DOHH2 (cell line): ENCODE results near the gene MT1M.
"Not testable (repeated sequence)": the region's sequence is repeated elsewhere in the genome, so short reads cannot be mapped to it uniquely, and the experiment has no call there.

Experiments
- H3F3A ChIP-seq: fragments of 200-600 bp; sonication (generic), shearing (Covaris generic); 2 replicates; pipeline ENCODE4 v1.6.0; 2016; ENCODE audit warnings: antibody characterized with exemption, mild to moderate bottlenecking; ENCODE audit not compliant: control insufficient read depth, insufficient read depth
- H3K27ac ChIP-seq: fragments of 200-600 bp; sonication (generic); 2 replicates; pipeline ENCODE4 v1.5.1; 2014; ENCODE audit warnings: low read depth, mild to moderate bottlenecking, low read length, moderate library complexity
- H3K27me3 ChIP-seq: fragments of 200-600 bp; sonication (generic); 2 replicates; pipeline ENCODE4 v1.6.1; 2014; ENCODE audit warnings: mild to moderate bottlenecking, low read length, mixed read lengths; ENCODE audit not compliant: control insufficient read depth
- H3K36me3 ChIP-seq: fragments of 200-600 bp; sonication (generic); 2 replicates; pipeline ENCODE4 v1.6.1; 2014; ENCODE audit warnings: mild to moderate bottlenecking, low read length, moderate library complexity, mixed read lengths; ENCODE audit not compliant: control insufficient read depth
- H3K4me1 ChIP-seq: fragments of 200-600 bp; sonication (generic); 2 replicates; pipeline ENCODE4 v1.6.1; 2014; ENCODE audit warnings: mild to moderate bottlenecking, low read length, mixed read lengths; ENCODE audit not compliant: control insufficient read depth
- H3K4me2 ChIP-seq: fragments of 200-600 bp; sonication (generic); 2 replicates; pipeline ENCODE4 v1.6.0; 2014; ENCODE audit warnings: mild to moderate bottlenecking, low read length, moderate library complexity
- H3K4me3 ChIP-seq: fragments of 200-600 bp; sonication (generic); 2 replicates; pipeline ENCODE4 v1.5.1; 2014; ENCODE audit warnings: mild to moderate bottlenecking, low read length, mixed read lengths
- H3K79me2 ChIP-seq: fragments of 200-600 bp; sonication (generic); 2 replicates; pipeline ENCODE4 v1.6.1; 2014; ENCODE audit warnings: mild to moderate bottlenecking, low read length, mixed read lengths; ENCODE audit not compliant: control insufficient read depth
- H3K9me2 ChIP-seq: fragments of 200-600 bp; sonication (generic); replicated peaks from 2 replicates; pipeline ENCODE4 v1.6.1; 2014; ENCODE audit warnings: mild to moderate bottlenecking, low read length, mixed read lengths; ENCODE audit not compliant: control insufficient read depth
- H3K9me3 ChIP-seq: fragments of 200-600 bp; sonication (generic); 2 replicates; pipeline ENCODE4 v1.6.1; 2014; ENCODE audit warnings: antibody characterized with exemption, low read length, mixed read lengths; ENCODE audit not compliant: control insufficient read depth, insufficient read depth
- H4K20me1 ChIP-seq: fragments of 200-600 bp; sonication (generic); 2 replicates; pipeline ENCODE4 v1.6.0; 2014; ENCODE audit warnings: low read depth, mild to moderate bottlenecking, antibody characterized with exemption, low read length, moderate library complexity; ENCODE audit not compliant: control insufficient read depth, insufficient read depth
- EZH2phosphoT487 ChIP-seq: fragments of 200-600 bp; sonication (generic); IDR thresholded peaks from 2 replicates; pipeline ENCODE4 v1.6.1; 2017; ENCODE audit warnings: borderline replicate concordance, mild to moderate bottlenecking, antibody characterized with exemption, low read length, moderate library complexity, mixed read lengths
- TF ChIP-seq, protein P1 (sequence below): fragments of 200-600 bp; sonication (generic); IDR thresholded peaks from one replicate; pipeline ENCODE4 v1.5.1; 2014; ENCODE audit warnings: antibody characterized with exemption, mild to moderate bottlenecking, low read depth, low read length; ENCODE audit not compliant: poor library complexity, severe bottlenecking

The MT1M gene

DNA sequence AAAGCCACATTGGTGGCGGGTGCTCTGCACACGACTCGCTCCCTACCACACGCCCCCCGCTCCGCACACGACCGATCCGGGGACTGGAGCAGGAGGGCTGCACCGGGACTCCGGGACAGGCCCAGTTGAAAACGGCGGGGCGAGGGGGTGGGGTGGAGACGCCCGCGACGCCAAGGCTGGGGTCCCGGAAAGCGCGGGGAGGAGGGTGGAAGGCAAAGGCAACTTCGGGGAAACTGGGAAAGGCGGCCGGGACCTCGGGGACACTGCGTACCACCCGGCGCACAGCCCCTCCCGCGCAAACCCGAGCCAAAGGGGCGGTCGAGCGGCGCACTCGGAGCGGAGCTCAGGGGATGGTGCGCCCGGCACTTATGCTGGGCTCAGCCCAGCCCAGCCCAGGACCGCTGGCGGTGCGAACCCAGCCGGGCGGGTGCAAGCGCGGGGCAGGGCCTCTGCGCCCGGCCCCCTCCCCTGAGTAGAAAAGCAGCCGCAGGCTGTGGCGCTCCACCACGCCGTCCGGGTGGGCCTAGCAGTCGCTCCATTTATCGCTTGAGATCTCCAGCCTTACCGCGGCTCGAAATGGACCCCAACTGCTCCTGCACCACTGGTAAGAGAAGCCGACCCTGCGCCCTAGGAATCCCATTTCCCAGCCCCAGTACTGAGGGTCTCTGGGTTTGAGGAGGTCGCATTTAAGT is at the start of gene MT1M:
TSS of gene MT1M (plus strand) at position 504 of the 692 bp plus-strand sequence. CDS start at position 577, 73 bp downstream.
- H3K79me2 ChIP-seq: no peaks in the 10 kb centered on the region
- no peaks in the 10 kb centered on the region for H3F3A ChIP-seq
- H4K20me1 ChIP-seq: no peaks in the 10 kb centered on the region
- no peaks in the 10 kb centered on the region for H3K4me1 ChIP-seq
- H3K9me3 ChIP-seq: no peaks in the 10 kb centered on the region
- no peak within 1 kb of the TSS for H3K27ac ChIP-seq
- no peaks in the 10 kb centered on the region for H3K36me3 ChIP-seq
- peaks cover 56% of the 10 kb centered on the region for H3K27me3 ChIP-seq
- TF ChIP-seq EZH2phosphoT487: no peak
- TF ChIP-seq, protein P1, sequence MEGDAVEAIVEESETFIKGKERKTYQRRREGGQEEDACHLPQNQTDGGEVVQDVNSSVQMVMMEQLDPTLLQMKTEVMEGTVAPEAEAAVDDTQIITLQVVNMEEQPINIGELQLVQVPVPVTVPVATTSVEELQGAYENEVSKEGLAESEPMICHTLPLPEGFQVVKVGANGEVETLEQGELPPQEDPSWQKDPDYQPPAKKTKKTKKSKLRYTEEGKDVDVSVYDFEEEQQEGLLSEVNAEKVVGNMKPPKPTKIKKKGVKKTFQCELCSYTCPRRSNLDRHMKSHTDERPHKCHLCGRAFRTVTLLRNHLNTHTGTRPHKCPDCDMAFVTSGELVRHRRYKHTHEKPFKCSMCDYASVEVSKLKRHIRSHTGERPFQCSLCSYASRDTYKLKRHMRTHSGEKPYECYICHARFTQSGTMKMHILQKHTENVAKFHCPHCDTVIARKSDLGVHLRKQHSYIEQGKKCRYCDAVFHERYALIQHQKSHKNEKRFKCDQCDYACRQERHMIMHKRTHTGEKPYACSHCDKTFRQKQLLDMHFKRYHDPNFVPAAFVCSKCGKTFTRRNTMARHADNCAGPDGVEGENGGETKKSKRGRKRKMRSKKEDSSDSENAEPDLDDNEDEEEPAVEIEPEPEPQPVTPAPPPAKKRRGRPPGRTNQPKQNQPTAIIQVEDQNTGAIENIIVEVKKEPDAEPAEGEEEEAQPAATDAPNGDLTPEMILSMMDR: no peak
- no peak within 1 kb of the TSS for H3K4me2 ChIP-seq
- H3K4me3 ChIP-seq: no peak within 1 kb of the TSS
- H3K9me2 ChIP-seq: no peaks in the 10 kb centered on the region

DNA sequence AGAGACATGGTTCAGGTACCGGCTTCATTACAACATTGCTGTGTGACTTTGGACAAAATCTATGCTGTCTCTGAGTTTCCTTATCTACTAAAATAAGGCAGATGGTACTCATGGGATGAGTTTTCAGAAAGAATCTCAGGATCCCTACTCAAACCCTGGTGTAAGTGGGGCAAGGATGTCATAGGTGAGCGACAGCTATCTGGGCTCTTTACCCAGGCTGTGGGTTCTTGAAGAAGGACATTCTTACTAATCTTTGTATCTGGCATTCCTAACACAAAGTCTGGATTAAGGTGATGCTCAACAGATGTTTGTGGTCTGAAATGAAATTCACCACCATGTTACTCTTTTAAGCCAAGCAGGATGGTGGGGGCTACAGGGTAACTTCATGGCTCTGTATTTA is 49.5 kb upstream of the MT1M start:
- not testable (repeated sequence) for H3K4me3 ChIP-seq, H3K9me2 ChIP-seq, H3K9me3 ChIP-seq, H3K4me2 ChIP-seq, H3K4me1 ChIP-seq, H3F3A ChIP-seq, H3K27ac ChIP-seq, H3K36me3 ChIP-seq, H4K20me1 ChIP-seq, H3K79me2 ChIP-seq
- H3K27me3 ChIP-seq: peaks cover 18% of the 10 kb centered on the region

DNA sequence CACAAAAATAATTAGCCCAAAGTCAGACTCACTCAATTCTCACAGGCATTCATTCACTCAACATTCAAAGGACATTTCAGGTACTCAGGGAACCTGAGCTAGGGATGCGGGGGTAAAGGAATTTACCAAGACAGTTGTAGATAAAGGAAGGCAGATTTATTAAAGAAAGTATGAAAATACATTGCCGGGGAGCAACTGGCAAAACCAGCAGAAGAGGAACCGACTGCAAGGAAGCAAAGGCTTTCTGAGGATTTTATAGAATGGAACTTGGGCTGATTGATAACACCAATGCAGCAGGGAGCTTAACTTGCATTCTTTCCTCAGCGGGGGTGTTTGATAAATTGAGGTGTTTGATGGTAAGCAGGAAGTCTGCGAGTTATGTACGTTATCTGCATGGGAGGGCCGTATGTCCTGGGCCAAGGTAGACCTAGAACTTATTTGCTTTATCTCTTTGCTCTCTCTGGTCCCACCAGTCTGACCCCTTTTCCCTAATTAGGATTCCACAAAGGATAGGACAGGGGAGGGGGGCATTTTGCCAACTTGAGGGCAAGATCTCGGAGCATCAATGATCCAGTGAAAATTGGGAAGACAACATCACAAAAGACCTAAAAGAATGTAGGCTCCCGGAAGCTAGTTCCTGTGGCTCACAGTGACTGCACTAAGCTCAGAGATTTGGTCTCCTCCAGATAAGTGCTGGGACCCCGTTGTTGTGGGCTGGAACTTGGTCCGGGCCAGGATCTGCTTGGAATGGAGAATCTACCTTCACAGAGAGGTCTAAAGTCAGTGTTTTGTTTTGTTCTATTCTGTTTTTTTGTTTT is 48.9 kb upstream of the MT1M start:
- TF ChIP-seq, protein P1: no peak
- no peak for TF ChIP-seq EZH2phosphoT487

DNA sequence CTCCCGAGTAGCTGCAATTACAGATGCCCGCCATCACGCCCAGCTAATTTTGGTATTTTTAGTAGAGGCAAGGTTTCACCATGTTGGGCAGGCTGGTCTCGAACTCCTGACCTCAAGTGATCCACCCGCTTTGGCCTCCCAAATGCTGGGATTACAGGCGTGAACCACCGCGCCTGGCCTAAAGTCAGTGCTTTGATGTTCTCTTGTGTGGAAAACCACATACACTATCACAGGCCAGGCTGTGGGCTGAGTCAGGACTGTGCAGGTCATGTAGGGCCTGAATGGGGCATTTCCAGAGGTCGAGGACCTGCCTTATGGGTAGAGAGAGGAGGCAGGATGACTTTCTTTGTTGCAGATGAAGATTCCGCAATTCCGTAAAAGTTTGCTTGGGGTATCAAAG is 48.2 kb upstream of the MT1M start:
- TF ChIP-seq EZH2phosphoT487: no peak
- TF ChIP-seq, protein P1: no peak
- Histone ChIP-seq H4K20me1 (no peaks in the 10 kb centered on the region), H3K27ac (no peak overlapping the region), H3K4me3 (no peak overlapping the region), H3F3A (no peaks in the 10 kb centered on the region), H3K4me1 (no peaks in the 10 kb centered on the region), H3K4me2 (no peak overlapping the region), H3K79me2 (no peaks in the 10 kb centered on the region), H3K36me3 (no peaks in the 10 kb centered on the region), H3K9me2 (no peaks in the 10 kb centered on the region), H3K9me3 (no peaks in the 10 kb centered on the region), H3K27me3 (peaks cover 20% of the 10 kb centered on the region)

More for the DNA sequence above, 48.9 kb upstream of the MT1M start:
- Histone ChIP-seq H3K27me3 (peaks cover 18% of the 10 kb centered on the region), H4K20me1 (no peaks in the 10 kb centered on the region), H3K9me3 (no peaks in the 10 kb centered on the region), H3K4me1 (no peaks in the 10 kb centered on the region), H3K4me2 (no peak overlapping the region), H3F3A (no peaks in the 10 kb centered on the region), H3K79me2 (no peaks in the 10 kb centered on the region), H3K4me3 (no peak overlapping the region), H3K36me3 (no peaks in the 10 kb centered on the region), H3K9me2 (no peaks in the 10 kb centered on the region), H3K27ac (no peak overlapping the region)
